ENCODE results near the gene SSTR5. TPM values are rescaled to one million over a fixed set of nuclear protein-coding genes. Genes with fewer than 3 reads are reported as not detected.

Gene SSTR5
- polyA plus RNA-seq, 4 donors: 0.11 to 0.34 (median 0.23) TPM

GRCh38 chr16:1053700-1054368, 18.7 kb upstream of the SSTR5 start:
- DNase-seq (ENCODE audit: low read depth in 4 of 4, low spot score in 3 of 4): no peak

DNA sequence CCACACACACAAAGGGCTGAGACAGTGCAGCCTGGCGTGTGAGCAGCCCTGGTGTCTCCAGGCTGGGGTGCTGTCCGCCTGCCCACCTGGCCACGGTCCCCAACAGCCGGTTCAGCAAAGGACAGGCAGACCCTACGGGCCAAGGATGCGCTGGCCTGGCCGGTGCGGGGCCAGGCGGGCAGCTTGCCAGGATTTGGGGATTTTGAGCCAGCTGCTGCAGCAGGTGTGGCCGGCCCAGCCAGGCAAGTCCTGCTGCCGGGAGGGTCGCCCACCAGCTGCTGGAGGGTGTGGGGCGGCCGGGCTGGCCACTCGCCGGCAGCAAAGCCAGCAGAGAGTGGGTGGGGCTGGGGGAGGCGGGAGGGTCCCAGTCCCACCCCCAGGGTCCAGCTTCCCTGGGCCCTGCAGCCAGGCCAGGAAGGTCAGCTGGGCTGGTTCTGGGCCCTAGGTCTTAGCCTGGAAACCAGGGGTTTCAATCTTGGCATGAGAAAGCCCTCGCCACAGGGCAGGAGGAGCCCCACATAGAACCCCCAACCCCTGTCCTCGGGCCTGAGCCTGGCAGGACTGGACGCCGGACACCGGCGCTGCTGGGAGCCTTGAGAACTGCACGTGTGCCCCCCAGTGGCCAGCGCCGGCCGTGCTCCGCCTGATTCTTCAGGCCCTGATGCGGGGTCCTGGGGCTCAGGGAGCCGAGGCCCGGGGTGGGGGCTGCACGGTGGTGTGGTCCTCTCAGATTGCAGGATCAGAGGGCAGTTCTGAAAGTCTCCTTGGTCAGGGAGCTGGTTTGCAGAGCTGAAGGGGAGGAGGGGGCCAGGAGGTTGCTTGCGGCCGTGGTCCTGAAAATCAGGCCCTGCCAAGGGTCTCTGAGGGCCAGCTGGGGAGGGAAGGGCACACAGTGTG, 17.6 kb upstream of the SSTR5 start:
- DNase-seq (ENCODE audit: low read depth in 4 of 4, low spot score in 3 of 4): peak in 1 of 4 donors; percentile 51

- DNase-seq (ENCODE audit: low read depth in 4 of 4, low spot score in 3 of 4): no peak
These were observed 17.0 kb upstream of the SSTR5 start for GRCh38 chr16:1055557-1055924.

DNA sequence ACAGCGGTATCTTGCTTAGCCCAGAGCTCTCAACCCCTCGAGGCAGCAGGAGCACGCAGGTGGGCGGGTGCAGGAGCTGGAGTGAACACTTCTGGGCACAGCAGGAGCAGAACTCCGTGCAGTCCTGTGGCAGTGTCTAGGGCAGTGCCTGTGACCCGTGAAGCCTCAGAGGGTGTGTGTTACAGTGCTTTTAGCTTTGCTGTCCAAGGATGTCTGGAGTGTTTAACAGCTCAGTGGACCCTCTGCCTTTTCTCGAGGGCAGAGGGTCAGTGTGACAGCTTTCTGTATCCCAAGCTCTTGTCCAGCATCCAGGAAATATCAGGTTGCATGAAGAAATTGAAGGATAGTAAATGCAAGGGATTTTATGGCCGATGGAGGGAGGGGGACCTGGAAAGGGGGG, 16.4 kb upstream of the SSTR5 start:
- DNase-seq (ENCODE audit: low read depth in 4 of 4, low spot score in 3 of 4): no peak

DNA sequence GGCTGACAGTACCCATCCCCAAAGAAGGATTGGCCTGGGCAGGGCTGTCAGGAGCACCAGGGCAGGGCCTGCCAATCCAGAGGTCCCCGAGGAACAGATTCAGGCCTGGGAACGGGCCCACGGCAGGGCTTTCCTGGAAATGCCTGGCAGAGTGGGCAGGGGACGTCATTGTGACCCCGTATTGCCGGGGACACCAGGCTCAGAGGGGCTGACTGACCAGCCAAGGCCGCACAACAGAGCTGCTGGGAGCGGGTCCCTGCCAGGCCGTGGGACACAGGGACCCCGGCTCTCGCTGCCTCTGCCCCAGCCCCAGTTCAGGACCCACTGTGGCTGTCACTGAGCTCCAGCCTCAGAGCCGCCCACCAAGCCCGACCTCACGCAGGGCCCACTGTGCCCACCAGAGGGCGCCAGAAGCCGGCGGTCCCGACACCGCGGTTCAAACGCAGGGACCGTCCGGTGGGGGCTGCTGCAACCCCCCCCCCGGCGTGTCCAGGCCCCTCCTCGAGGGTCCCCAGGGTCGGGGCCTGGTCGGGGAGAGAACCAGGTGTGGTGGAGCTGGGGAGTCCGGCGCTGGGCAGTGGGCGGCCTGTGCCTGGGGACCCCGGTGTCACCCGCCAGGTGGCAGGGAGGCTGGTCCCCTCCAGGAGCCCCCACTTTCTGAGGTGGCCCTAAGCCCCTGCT, 15.2 kb upstream of the SSTR5 start:
- DNase-seq (ENCODE audit: low read depth in 4 of 4, low spot score in 3 of 4): no peak

- no peak for DNase-seq (ENCODE audit: low read depth in 4 of 4, low spot score in 3 of 4)
These were observed 14.3 kb upstream of the SSTR5 start for GRCh38 chr16:1058216-1058615.

- DNase-seq (ENCODE audit: low read depth in 4 of 4, low spot score in 3 of 4): no peak
These were observed 13.2 kb upstream of the SSTR5 start for GRCh38 chr16:1059310-1059709.

DNA sequence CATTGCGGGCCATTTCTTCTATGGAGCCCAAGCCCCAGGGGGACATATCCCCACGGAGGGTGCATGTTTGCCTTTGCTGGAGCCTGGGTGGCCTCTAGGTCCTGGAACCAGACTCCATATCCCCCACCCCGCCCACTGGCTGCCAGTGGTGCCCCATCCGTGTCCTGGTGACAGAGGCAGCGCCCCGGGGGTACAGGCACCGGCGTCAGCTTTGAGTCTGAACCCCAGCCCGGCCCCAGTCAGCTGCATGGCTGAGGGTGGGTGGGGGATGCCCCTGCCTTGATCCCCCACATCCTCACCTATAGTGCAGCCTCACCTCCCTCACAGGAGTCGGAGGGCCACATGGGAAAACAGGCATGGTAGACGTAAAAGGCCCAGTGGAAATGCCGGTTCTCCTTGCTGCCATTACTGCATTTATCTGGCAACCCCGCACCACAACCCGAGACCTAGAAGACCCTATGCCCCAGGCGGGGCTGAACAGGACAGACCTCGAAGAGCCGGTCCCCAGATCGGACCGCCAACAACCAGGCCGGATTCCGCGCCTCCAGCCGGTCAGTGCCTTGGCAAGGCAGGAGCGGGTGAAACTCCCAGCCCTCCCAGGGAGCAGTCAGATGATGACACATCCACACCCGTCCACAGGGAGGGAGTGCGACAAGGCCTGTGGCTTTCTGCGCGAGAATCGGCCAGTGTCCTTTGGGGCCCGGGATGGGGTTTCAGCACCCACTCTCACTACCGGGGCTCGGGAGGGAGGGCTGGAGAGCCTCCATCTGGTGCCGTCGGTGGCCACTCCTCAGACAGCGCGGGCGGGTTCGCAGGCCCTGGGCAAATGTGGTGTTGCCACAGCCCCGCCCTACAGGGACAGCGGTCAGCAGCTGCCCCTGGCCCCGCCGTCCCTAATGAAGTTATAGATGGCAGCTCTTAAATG, 11.9 kb upstream of the SSTR5 start:
- DNase-seq (ENCODE audit: low read depth in 4 of 4, low spot score in 3 of 4): no peak

GRCh38 chr16:1061769-1062505, 10.6 kb upstream of the SSTR5 start:
- no peak for DNase-seq (ENCODE audit: low read depth in 4 of 4, low spot score in 3 of 4)

DNA sequence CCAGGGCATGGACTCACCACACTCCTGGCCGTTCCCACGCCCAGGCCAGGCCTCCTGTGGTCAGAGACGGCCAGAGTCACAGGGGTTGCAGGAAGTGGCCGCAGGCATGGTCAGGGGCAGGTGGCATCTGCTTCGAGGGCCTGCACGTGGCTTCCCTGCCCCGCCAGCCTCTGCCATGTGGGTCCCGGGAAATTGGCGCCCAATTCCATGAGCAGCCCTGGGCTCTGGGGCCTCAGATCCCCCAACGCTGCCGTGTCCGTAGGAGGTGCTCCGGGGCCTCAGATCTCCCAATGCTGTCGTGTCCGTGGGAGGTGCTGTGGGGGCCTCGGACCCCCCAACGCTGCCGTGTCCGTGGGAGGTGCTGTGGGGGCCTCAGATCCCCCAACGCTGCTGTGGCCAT, 9.7 kb upstream of the SSTR5 start:
- no peak for DNase-seq (ENCODE audit: low read depth in 4 of 4, low spot score in 3 of 4)

DNA sequence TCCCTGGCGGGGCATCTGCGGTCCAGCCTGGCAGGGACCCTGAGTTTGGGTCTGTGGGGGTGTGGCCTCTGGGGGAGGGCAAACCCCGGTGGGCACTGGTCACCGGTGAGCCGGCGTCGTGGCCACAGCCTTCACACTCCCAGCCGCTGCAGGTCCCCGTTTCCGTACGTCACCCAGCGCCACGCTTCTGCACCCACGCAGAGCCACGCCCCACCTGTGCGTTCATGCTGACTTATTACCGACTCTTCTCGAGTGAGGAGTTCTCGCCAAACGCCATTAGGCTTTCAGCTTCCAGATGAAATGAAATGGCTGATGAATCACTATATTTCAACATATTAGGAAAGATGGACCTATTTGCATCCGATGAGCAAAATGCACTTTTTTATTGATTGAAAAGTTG, 8.8 kb upstream of the SSTR5 start:
- DNase-seq (ENCODE audit: low read depth in 4 of 4, low spot score in 3 of 4): no peak

GRCh38 chr16:1065469-1066128, 6.9 kb upstream of the SSTR5 start:
- DNase-seq (ENCODE audit: low read depth in 4 of 4, low spot score in 3 of 4): no peak

DNA sequence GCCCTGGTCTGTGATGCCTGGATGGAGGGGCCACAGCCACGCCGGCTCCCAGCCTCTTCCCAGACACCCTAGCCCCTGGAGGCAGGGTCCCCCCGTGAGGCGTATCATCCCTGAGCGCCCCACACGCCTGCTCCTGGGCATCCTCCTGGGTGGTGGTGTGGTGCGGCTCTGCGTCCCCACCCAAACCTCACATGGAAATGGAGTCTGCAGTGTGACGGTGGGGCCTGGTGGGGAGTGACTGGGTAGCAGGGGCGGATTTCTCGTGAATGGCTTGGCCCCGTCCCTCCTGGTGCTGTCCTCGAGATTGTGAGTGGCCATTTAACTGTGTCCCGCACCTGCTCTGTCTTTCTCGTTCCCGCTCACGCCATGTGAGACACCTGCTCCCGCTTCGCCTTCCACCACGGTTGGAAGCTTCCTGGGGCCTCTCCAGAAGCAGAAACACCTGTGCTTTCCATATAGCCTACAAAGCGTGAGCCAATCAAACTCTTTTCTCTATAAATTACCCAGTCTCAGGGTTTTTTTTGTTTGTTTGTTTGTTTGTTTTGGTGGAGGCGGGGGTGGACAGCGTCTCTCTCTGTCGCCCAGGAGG, 5.9 kb upstream of the SSTR5 start:
- DNase-seq (ENCODE audit: low read depth in 4 of 4, low spot score in 3 of 4): no peak

GRCh38 chr16:1067629-1068028, 4.9 kb upstream of the SSTR5 start:
- no peak for DNase-seq (ENCODE audit: low read depth in 4 of 4, low spot score in 3 of 4)

DNA sequence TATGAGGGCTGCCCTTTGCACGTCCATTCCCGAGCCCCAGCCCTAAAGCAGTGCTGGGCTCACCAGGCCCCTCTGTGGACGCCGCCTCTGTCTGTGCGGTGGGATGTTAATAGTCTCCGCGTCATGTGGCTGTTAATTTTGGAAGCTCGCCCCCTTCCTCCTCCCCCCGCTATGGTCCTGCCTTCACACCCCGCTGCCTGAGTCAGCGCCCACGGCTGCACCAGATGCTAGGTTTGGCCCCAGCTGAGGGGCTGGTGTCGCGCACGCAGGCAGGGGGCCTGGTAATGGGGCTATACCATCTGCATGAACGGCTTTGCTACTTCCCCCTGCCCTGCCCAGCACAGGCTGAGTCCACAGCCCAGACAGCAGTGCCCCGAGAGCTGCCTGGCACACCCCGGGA, 4.1 kb upstream of the SSTR5 start:
- DNase-seq (ENCODE audit: low read depth in 4 of 4, low spot score in 3 of 4): no peak

- DNase-seq (ENCODE audit: low read depth in 4 of 4, low spot score in 3 of 4): no peak
These were observed 3.4 kb upstream of the SSTR5 start for GRCh38 chr16:1069154-1069553.

DNA sequence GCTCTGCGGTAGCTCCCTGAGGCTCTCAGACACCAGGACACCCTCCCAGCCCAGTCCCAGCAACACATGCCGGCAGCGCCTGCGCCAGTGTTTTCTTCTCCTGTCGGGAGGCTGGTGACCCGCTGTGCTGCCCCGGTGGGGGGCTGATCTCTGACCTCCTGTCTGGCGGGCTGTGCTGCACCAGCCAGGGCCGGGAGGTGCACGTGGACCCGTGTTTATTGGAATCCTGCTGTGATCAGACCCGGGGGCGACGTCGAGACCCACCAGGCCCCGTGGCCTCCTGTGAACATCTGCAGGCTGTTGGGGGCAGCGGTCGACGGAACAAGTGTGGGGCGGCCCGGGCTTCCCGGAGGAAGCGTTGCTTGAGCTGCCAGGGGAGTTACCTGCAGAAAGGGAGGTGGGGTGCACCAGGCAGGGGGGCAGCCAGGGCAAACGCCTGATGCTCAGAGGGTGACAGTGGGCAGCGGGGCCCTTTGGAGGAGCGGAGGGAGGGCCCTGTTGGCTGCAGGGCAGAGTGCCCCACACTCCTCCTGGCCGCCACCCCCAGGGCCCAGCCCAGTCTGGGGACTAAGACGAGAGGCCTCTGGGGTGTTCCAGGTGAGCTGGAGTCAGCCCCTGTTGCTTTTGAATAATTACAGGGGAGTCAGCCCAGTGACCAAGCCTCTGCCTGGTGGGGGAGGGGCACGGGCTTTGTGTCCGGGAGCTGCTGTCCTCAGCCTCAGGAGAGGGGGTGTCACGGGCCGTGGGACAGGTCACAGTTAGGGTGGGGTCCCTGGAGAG, 2.3 kb upstream of the SSTR5 start:
- DNase-seq (ENCODE audit: low read depth in 4 of 4, low spot score in 3 of 4): no peak

DNA sequence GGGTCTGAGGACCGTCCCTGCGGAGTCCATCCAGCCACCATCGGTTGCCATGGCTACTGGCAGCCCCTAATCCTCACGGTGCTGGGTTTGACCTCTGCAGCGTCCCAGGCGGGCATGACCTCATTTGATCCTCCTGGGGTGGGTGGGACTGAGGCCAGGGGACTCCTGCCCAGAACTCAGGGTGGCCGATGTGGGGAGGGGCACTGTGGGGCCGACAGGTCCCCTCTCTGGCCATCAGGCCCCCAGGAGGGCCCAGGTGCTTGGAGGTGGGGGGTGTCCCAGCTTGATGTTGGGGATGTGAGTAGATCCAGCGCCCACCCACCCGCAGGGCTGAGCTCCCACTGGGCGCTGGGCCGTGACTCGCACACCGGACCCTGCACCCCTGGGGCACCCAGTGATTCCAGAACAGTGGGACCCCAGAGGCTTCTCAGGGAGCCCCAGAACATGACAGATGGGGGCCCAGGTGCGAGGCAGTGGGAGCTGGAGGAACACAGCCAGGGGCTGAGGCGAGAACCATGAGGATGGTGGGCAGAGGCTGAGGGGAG, 1.6 kb upstream of the SSTR5 start:
- no peak for DNase-seq (ENCODE audit: low read depth in 4 of 4, low spot score in 3 of 4)
